Glomerular visceral epithelial cell (primary cell): ENCODE results near the gene MRPL58.
"Not testable (repeated sequence)": the region's sequence is repeated elsewhere in the genome, so short reads cannot be mapped to it uniquely, and the experiment has no call there.

Experiments
- DNase-seq: peaks from one replicate; pipeline ENCODE4 v3.0.0-alpha.2; 2016; ENCODE audit errors: extremely low spot score

MRPL58 gene

GRCh38 chr17:75013092-75013559 is 656 bp downstream of the MRPL58 start:
- no peak for DNase-seq

- DNase-seq = no peak
Observed at GRCh38 chr17:75019146-75019545, 6.7 kb downstream of the MRPL58 start.

GRCh38 chr17:75019710-75020109 is 7.2 kb downstream of the MRPL58 start:
- DNase-seq = no peak

- no peak for DNase-seq
Observed at GRCh38 chr17:75020331-75021110, 8.1 kb downstream of the MRPL58 start.

- DNase-seq = no peak
Observed at GRCh38 chr17:75024686-75025397, 12.4 kb downstream of the MRPL58 start.

- not testable (repeated sequence) for DNase-seq
Observed at GRCh38 chr17:75025398-75025734, 12.9 kb downstream of the MRPL58 start.

GRCh38 chr17:75026650-75027049 is 14.2 kb downstream of the MRPL58 start:
- not testable (repeated sequence) for DNase-seq

GRCh38 chr17:75030161-75030560 is 17.7 kb downstream of the MRPL58 start:
- no peak for DNase-seq

GRCh38 chr17:75031972-75032719 is 19.7 kb downstream of the MRPL58 start:
- peak; percentile 70 for DNase-seq

- DNase-seq = peak; percentile 22
Observed at GRCh38 chr17:75032720-75033280, 20.3 kb downstream of the MRPL58 start.

- peak; percentile 96 for DNase-seq
Observed at GRCh38 chr17:75033346-75034235, 21.1 kb downstream of the MRPL58 start.

GRCh38 chr17:75034236-75034908 is 21.9 kb downstream of the MRPL58 start:
- DNase-seq = peak; percentile 93

GRCh38 chr17:75036643-75037268 is 24.3 kb downstream of the MRPL58 start:
- DNase-seq = no peak

GRCh38 chr17:75039238-75039637 is 26.8 kb downstream of the MRPL58 start:
- no peak for DNase-seq

GRCh38 chr17:75041656-75042280 is 29.3 kb downstream of the MRPL58 start:
- DNase-seq = no peak

- DNase-seq = not testable (repeated sequence)
Observed at GRCh38 chr17:75043789-75044188, 31.3 kb downstream of the MRPL58 start.

GRCh38 chr17:75044716-75045115 is 32.2 kb downstream of the MRPL58 start:
- no peak for DNase-seq

GRCh38 chr17:75045946-75046406 is 33.5 kb downstream of the MRPL58 start:
- not testable (repeated sequence) for DNase-seq
